RWPE1 (cell line): Measurements from ENCODE around the gene NMUR2.

Experiments
- CTCF ChIA-PET: fragments of 350-600 bp; sonication (Branson Sonifier 250); formaldehyde crosslinking; extraction: SDS; loops from one replicate; lab custom pipeline; 2021; lab: Yijun Ruan, JAX
- POLR2A ChIA-PET: fragments of 400-600 bp; formaldehyde crosslinking; extraction: SDS; loops from one replicate; lab custom pipeline; 2020; ENCODE audit warnings: antibody characterized with exemption; ENCODE audit not compliant: low non-redundant PET; lab: Yijun Ruan, JAX
- DNase-seq: peaks from one replicate; pipeline ENCODE4 v3.0.0; 2012; ENCODE audit warnings: low spot score
- H3K27ac ChIP-seq: fragments of 450-650 bp; 2 replicates; pipeline ENCODE4 v1.5.1; 2017
- CTCF ChIP-seq: fragments of 450-650 bp; conservative IDR thresholded peaks from 2 replicates; pipeline ENCODE4 v1.5.1; 2017; ENCODE audit warnings: low read depth, mild to moderate bottlenecking

The NMUR2 gene

GRCh38 chr5:152405145-152405544 is at the start of gene NMUR2:
Gene NMUR2 (minus strand): TSS chr5:152405279. CDS start chr5:152405113, 166 bp downstream.
- DNase-seq = peak; percentile 7
- POLR2A ChIA-PET = no interaction called here
- H3K27ac ChIP-seq = no peak within 1 kb of the TSS
- CTCF ChIA-PET = interaction anchor here (0.8 kb wide), 1 partner anchor 19 kb away, joined by 6 read pairs; no protein-coding TSS in a partner anchor
- TF ChIP-seq CTCF = no peak

GRCh38 chr5:152443935-152444334 is 38.9 kb upstream of the NMUR2 start:
- no peak for TF ChIP-seq CTCF
- CTCF ChIA-PET = no interaction called here
- H3K27ac ChIP-seq = no peak overlapping the region
- POLR2A ChIA-PET = no interaction called here
- DNase-seq = no peak

GRCh38 chr5:152439791-152440190 is 34.7 kb upstream of the NMUR2 start:
- CTCF ChIA-PET = no interaction called here

GRCh38 chr5:152437866-152438265 is 32.8 kb upstream of the NMUR2 start:
- CTCF ChIA-PET = no interaction called here
- DNase-seq = no peak
- POLR2A ChIA-PET = no interaction called here
- no peak overlapping the region for H3K27ac ChIP-seq
- no peak for TF ChIP-seq CTCF

More at GRCh38 chr5:152439791-152440190, 34.7 kb upstream of the NMUR2 start:
- no peak for DNase-seq
- H3K27ac ChIP-seq = no peak overlapping the region
- POLR2A ChIA-PET = no interaction called here
- no peak for TF ChIP-seq CTCF

- CTCF ChIA-PET = interaction anchor here (0.6 to 1.2 kb wide), 3 partner anchors 33 to 822 kb away, joined by 3 to 7 read pairs (median 6); no protein-coding TSS in a partner anchor
These were observed 22.6 kb upstream of the NMUR2 start for GRCh38 chr5:152427721-152428120.

GRCh38 chr5:152425083-152425482 is 20.0 kb upstream of the NMUR2 start:
- no peak for TF ChIP-seq CTCF
- DNase-seq = no peak
- ChIA-PET CTCF (no interaction called here), POLR2A (no interaction called here)
- no peak overlapping the region for H3K27ac ChIP-seq

More at GRCh38 chr5:152427721-152428120, 22.6 kb upstream of the NMUR2 start:
- POLR2A ChIA-PET = no interaction called here
- DNase-seq = no peak
- H3K27ac ChIP-seq = no peak overlapping the region
- no peak for TF ChIP-seq CTCF

- no peak for DNase-seq
- H3K27ac ChIP-seq = no peak overlapping the region
- POLR2A ChIA-PET = no interaction called here
- CTCF ChIA-PET = no interaction called here
- TF ChIP-seq CTCF = no peak
These were observed 19.4 kb upstream of the NMUR2 start for GRCh38 chr5:152424501-152424900.
